Endothelial cell of umbilical vein (primary cell): ENCODE results near the gene NAMPT. TPM values are rescaled to one million over a fixed set of nuclear protein-coding genes. Genes with fewer than 3 reads are reported as not detected.

ENCODE experiments used
- BruUV-seq: library from RNA; stranded (reverse); fragments of 400-500 nt; replicated peaks from 2 replicates; lab custom pipeline; 2021; lab: Mats Ljungman, UMichigan
- CTCF ChIA-PET: fragments of 300-600, 350-600 bp; sonication (Branson Sonifier 250); formaldehyde crosslinking; loops from one replicate; lab custom pipeline; 2021; ENCODE audit warnings: antibody characterized with exemption, inconsistent platforms; lab: Charles Lee
- POLR2A ChIA-PET: fragments of 300-600, 350-600 bp; sonication (Branson Sonifier 250); formaldehyde crosslinking; loops from one replicate; lab custom pipeline; 2021; ENCODE audit warnings: antibody characterized with exemption, inconsistent platforms; lab: Charles Lee
- DNase-seq: peaks from one replicate; pipeline ENCODE4 v3.0.0-alpha.2; 2011; ENCODE audit warnings: low read depth, low spot score
- FAIRE-seq: peaks from 2 replicates; lab custom pipeline; 2011; peaks lifted over from hg19 to GRCh38; lab: Jason Lieb, UNC
- H2AFZ ChIP-seq: 2 replicates; pipeline ENCODE4 v1.6.0; 2012; ENCODE audit warnings: low read depth, low read length, control low read depth, inconsistent platforms
- H3K27ac ChIP-seq: 2 replicates; pipeline ENCODE4 v1.5.1; 2011; ENCODE audit warnings: low read depth, mild to moderate bottlenecking, control low read depth, low read length, moderate library complexity; ENCODE audit not compliant: insufficient read depth
- H3K27me3 ChIP-seq, 2 experiments: 2 replicates each; pipeline versions ENCODE4 v1.6.0 to v1.6.1; 2011; ENCODE audit warnings: low read length in 2 of 2, mixed read lengths in 1 of 2; ENCODE audit not compliant: control insufficient read depth in 2 of 2, insufficient read depth in 2 of 2
- H3K36me3 ChIP-seq, 2 experiments: 2 replicates in 1 of 2; 3 replicates in 1 of 2; pipeline ENCODE4 v1.5.1; 2011; ENCODE audit warnings: low read length in 2 of 2, mild to moderate bottlenecking in 1 of 2, moderate library complexity in 1 of 2; ENCODE audit not compliant: control insufficient read depth in 2 of 2, insufficient read depth in 2 of 2; ENCODE audit errors: extremely low read depth in 1 of 2
- H3K4me1 ChIP-seq: 3 replicates; pipeline ENCODE4 v1.5.1; 2011; ENCODE audit warnings: mild to moderate bottlenecking, low read length; ENCODE audit not compliant: control insufficient read depth, insufficient read depth; ENCODE audit errors: extremely low read depth
- H3K4me2 ChIP-seq: 2 replicates; pipeline ENCODE4 v1.6.1; 2011; ENCODE audit warnings: low read length, control low read depth, mixed read lengths; ENCODE audit not compliant: insufficient read depth
- H3K4me3 ChIP-seq, 3 experiments: fragments of 200-600 bp in 1 of 3; sonication (generic), shearing (Covaris generic) in 1 of 3; replicated peaks in 1 of 3; 2 replicates each; pipeline ENCODE4 v1.5.1; 2011 to 2016; ENCODE audit warnings: control low read depth in 3 of 3, low read length in 3 of 3, mild to moderate bottlenecking in 2 of 3, inconsistent platforms in 1 of 3, low read depth in 1 of 3, moderate library complexity in 1 of 3; ENCODE audit not compliant: insufficient read depth in 1 of 3
- H3K79me2 ChIP-seq: 2 replicates; pipeline ENCODE4 v1.6.0; 2012; ENCODE audit warnings: low read length, inconsistent platforms; ENCODE audit not compliant: control insufficient read depth, insufficient read depth
- H3K9ac ChIP-seq: replicated peaks from 2 replicates; pipeline ENCODE3; 2011; ENCODE audit warnings: low read length, control low read depth; ENCODE audit not compliant: insufficient read depth; ENCODE audit errors: extremely low read depth
- H3K9me1 ChIP-seq: replicated peaks from 3 replicates; pipeline ENCODE4 v1.6.0; 2011; ENCODE audit warnings: mild to moderate bottlenecking, low read length; ENCODE audit not compliant: control insufficient read depth, insufficient read depth; ENCODE audit errors: extremely low read depth
- H3K9me3 ChIP-seq: replicated peaks from 2 replicates; pipeline ENCODE4 v1.5.1; 2012; ENCODE audit warnings: low read length, inconsistent platforms; ENCODE audit not compliant: control insufficient read depth, insufficient read depth
- H4K20me1 ChIP-seq: replicated peaks from 2 replicates; pipeline ENCODE3; 2011; ENCODE audit warnings: mild to moderate bottlenecking, low read length; ENCODE audit not compliant: control insufficient read depth, insufficient read depth; ENCODE audit errors: extremely low read depth
- EZH2 ChIP-seq: IDR thresholded peaks from 2 replicates; pipeline ENCODE4 v1.6.1; 2012; ENCODE audit warnings: borderline replicate concordance, low read depth, mild to moderate bottlenecking, moderate library complexity, low read length, inconsistent platforms; ENCODE audit not compliant: severe bottlenecking
- FOS ChIP-seq: IDR thresholded peaks from 2 replicates; pipeline ENCODE4 v1.6.1; 2011; ENCODE audit warnings: mild to moderate bottlenecking, low read length, moderate library complexity, borderline replicate concordance; ENCODE audit not compliant: insufficient read depth
- GATA2 ChIP-seq: IDR thresholded peaks from 2 replicates; pipeline ENCODE4 v1.7.0; 2011; ENCODE audit warnings: low read depth, mild to moderate bottlenecking, moderate library complexity, mixed read lengths, low read length; ENCODE audit not compliant: insufficient read length, insufficient read depth
- JUN ChIP-seq: IDR thresholded peaks from 2 replicates; pipeline ENCODE4 v1.6.1; 2011; ENCODE audit warnings: borderline replicate concordance, low read depth; ENCODE audit not compliant: insufficient read length, insufficient read depth
- MYC ChIP-seq: IDR thresholded peaks from one replicate; pipeline ENCODE4 v1.6.1; 2011; ENCODE audit warnings: mild to moderate bottlenecking, low read depth, low read length
- POLR2A ChIP-seq: IDR thresholded peaks from 2 replicates; pipeline ENCODE4 v1.6.1; 2012; ENCODE audit warnings: low read depth, mild to moderate bottlenecking, control low read depth, low read length
- POLR2AphosphoS5 ChIP-seq: IDR thresholded peaks from 2 replicates; pipeline ENCODE4 v1.6.1; 2012; ENCODE audit warnings: low read depth, mild to moderate bottlenecking, control low read depth, low read length, moderate library complexity; ENCODE audit not compliant: insufficient read depth
- dilution Hi-C: fragments of 300-500 bp; cut with MboI; formaldehyde crosslinking; loops from one replicate; pipeline ENCODE4 v1.15.0; 2019; ENCODE audit warnings: low sequenced_read_pairs; ENCODE audit not compliant: extremely low pct_ligation_motif_present
- intact Hi-C: fragments of 100-400 bp; cut with micrococcal nuclease; formaldehyde crosslinking; loops from one replicate; pipeline ENCODE4 v1.10.0; 2022
- polyA plus RNA-seq, 4 experiments: library from polyadenylated mRNA; depleted of rRNA in 3 of 4; stranded (reverse) in 3 of 4; unstranded in 1 of 4; fragments of >200 nt; gene quantifications; 2 replicates each; pipeline versions ENCODE4 v1.2.1 to v1.2.3, GENCODE V29; 2011 to 2012; ENCODE audit warnings: missing spikeins in 1 of 4
- total RNA-seq: library from RNA; stranded (reverse); gene quantifications from 2 replicates; pipeline ENCODE4 v1.2.3, GENCODE V29; 2021
- TF ChIP-seq, protein P1 (sequence below): IDR thresholded peaks from 2 replicates; pipeline ENCODE4 v1.6.1; 2011; ENCODE audit not compliant: insufficient read depth, insufficient read length
- TF ChIP-seq, protein P2 (sequence below), 2 donors: IDR thresholded peaks; 1 replicate in 1 of 2; 2 replicates in 1 of 2; pipeline ENCODE4 v1.5.1; 2011; ENCODE audit warnings: low read length in 2 of 2, mild to moderate bottlenecking in 2 of 2, moderate library complexity in 2 of 2, control low read depth in 1 of 2, inconsistent platforms in 1 of 2, low read depth in 1 of 2; ENCODE audit not compliant: insufficient read depth in 1 of 2; ENCODE audit errors: extremely low read depth in 1 of 2

Gene NAMPT
- total and polyA plus RNA-seq, 2 donors (not counting 3 experiments of a cell fraction or from before 2014, with no cell fraction given), result 17.5 to 133 TPM

DNA sequence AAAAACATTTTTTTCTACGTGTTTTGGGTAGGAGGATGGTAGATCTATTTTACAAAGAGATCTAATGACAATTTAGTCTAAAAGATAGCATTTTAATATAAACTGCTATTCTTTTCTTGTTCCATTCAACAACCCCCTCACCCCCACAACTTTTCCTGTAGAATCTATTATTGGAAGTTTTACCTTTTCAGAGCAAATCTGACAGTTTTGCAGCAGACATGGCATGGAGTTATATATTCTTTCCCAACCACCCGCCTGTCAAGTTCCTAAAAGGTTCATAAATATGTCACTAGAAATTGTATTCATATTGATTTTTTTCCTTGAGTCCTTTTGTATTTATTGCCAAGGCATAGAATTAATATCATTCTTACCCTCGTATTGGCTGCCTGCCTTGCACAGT, 21.5 kb upstream of the NAMPT start:
- Histone ChIP-seq H3K79me2 (no peaks in the 10 kb centered on the region), H4K20me1 (no peaks in the 10 kb centered on the region), H3K4me3 (no peak overlapping the region), H3K4me2 (no peak overlapping the region), H3K36me3 (no peaks in the 10 kb centered on the region), H2AFZ (no peak overlapping the region), H3K9ac (no peak overlapping the region), H3K4me1 (no peaks in the 10 kb centered on the region), H3K9me3 (no peaks in the 10 kb centered on the region), H3K27ac (no peak overlapping the region), H3K9me1 (no peaks in the 10 kb centered on the region), H3K27me3 (no peaks in the 10 kb centered on the region)
- intact Hi-C loops, result no loop called here
- POLR2A ChIA-PET, result no interaction called here
- dilution Hi-C loops, result no loop called here
- FAIRE-seq, result no peak
- no peak for DNase-seq
- no TSS peak for BruUV-seq
- CTCF ChIA-PET, result no interaction called here
- TF ChIP-seq, protein P1, sequence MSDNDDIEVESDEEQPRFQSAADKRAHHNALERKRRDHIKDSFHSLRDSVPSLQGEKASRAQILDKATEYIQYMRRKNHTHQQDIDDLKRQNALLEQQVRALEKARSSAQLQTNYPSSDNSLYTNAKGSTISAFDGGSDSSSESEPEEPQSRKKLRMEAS, result no peak
- TF ChIP-seq POLR2AphosphoS5 (no peak), JUN (no peak), FOS (no peak), EZH2 (no peak), GATA2 (no peak), POLR2A (no peak), MYC (no peak)
- TF ChIP-seq, protein P2, sequence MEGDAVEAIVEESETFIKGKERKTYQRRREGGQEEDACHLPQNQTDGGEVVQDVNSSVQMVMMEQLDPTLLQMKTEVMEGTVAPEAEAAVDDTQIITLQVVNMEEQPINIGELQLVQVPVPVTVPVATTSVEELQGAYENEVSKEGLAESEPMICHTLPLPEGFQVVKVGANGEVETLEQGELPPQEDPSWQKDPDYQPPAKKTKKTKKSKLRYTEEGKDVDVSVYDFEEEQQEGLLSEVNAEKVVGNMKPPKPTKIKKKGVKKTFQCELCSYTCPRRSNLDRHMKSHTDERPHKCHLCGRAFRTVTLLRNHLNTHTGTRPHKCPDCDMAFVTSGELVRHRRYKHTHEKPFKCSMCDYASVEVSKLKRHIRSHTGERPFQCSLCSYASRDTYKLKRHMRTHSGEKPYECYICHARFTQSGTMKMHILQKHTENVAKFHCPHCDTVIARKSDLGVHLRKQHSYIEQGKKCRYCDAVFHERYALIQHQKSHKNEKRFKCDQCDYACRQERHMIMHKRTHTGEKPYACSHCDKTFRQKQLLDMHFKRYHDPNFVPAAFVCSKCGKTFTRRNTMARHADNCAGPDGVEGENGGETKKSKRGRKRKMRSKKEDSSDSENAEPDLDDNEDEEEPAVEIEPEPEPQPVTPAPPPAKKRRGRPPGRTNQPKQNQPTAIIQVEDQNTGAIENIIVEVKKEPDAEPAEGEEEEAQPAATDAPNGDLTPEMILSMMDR (IDR thresholded peaks at IDR 0.05; ENCODE audit: extremely low read depth in 1 of 2, insufficient read depth in 1 of 2, low read depth in 1 of 2, low read length in 2 of 2), result no peak
